Nephron progenitor cell (in vitro differentiated cells): ENCODE measurements around the gene COP1.
"Not testable (repeated sequence)": the region's sequence is repeated elsewhere in the genome, so short reads cannot be mapped to it uniquely, and the experiment has no call there.

Experiments used
- DNase-seq: peaks from one replicate; pipeline ENCODE4 v3.0.0; 2021
- H3K27ac Mint-ChIP-seq: 2 replicates; pipeline ENCODE4 v1.8.0; 2021; ENCODE audit warnings: mild to moderate bottlenecking, moderate library complexity, mixed read lengths
- H3K27me3 Mint-ChIP-seq: 2 replicates; pipeline ENCODE4 v1.8.0; 2021; ENCODE audit warnings: mild to moderate bottlenecking, low read depth, mixed read lengths; ENCODE audit not compliant: poor library complexity
- H3K36me3 Mint-ChIP-seq: 2 replicates; pipeline ENCODE4 v1.8.0; 2021; ENCODE audit warnings: low read depth, mixed read lengths
- H3K4me1 Mint-ChIP-seq: 2 replicates; pipeline ENCODE4 v1.8.0; 2021; ENCODE audit warnings: mixed read lengths
- H3K4me3 Mint-ChIP-seq: 2 replicates; pipeline ENCODE4 v1.8.0; 2021; ENCODE audit warnings: mild to moderate bottlenecking, moderate library complexity, mixed read lengths
- H3K9me3 Mint-ChIP-seq: 2 replicates; pipeline ENCODE4 v1.8.0; 2021; ENCODE audit warnings: mild to moderate bottlenecking, moderate library complexity, mixed read lengths
- CTCF ChIP-seq: fragments of 200-600 bp; sonication (generic); IDR thresholded peaks from 2 replicates; pipeline ENCODE4 v1.5.0; 2021; ENCODE audit warnings: antibody characterized with exemption

Gene COP1

GRCh38 chr1:176022574-176022973, 184.5 kb downstream of the COP1 start:
- DNase-seq: no peak
- Mint-ChIP-seq H3K27me3 (no peaks in the 10 kb centered on the region), H3K4me1 (no peaks in the 10 kb centered on the region), H3K36me3 (peaks cover 63% of the 10 kb centered on the region), H3K27ac (peak overlapping the region; percentile 70), H3K4me3 (no peak overlapping the region), H3K9me3 (no peaks in the 10 kb centered on the region)
- TF ChIP-seq CTCF: no peak

GRCh38 chr1:176017722-176018121, 189.4 kb downstream of the COP1 start:
- Mint-ChIP-seq H3K27ac (no peak overlapping the region), H3K4me3 (no peak overlapping the region), H3K4me1 (no peaks in the 10 kb centered on the region), H3K36me3 (peaks cover 48% of the 10 kb centered on the region), H3K9me3 (no peaks in the 10 kb centered on the region), H3K27me3 (no peaks in the 10 kb centered on the region)
- no peak for DNase-seq
- TF ChIP-seq CTCF: no peak

- DNase-seq: no peak
- Mint-ChIP-seq H3K4me3 (no peak overlapping the region), H3K4me1 (no peaks in the 10 kb centered on the region), H3K27ac (no peak overlapping the region), H3K36me3 (peaks cover 64% of the 10 kb centered on the region), H3K9me3 (peaks cover 42% of the 10 kb centered on the region), H3K27me3 (peaks cover 4% of the 10 kb centered on the region)
- TF ChIP-seq CTCF: no peak
These were observed 197.1 kb downstream of the COP1 start for GRCh38 chr1:176009951-176010350.

- DNase-seq, H3K4me1 Mint-ChIP-seq, H3K27me3 Mint-ChIP-seq, H3K27ac Mint-ChIP-seq, H3K4me3 Mint-ChIP-seq: not testable (repeated sequence)
- peaks cover 50% of the 10 kb centered on the region for H3K9me3 Mint-ChIP-seq
- peaks cover 64% of the 10 kb centered on the region for H3K36me3 Mint-ChIP-seq
These were observed 199.2 kb downstream of the COP1 start for GRCh38 chr1:176007756-176008389.

GRCh38 chr1:175994660-175995059, 212.4 kb downstream of the COP1 start:
- Mint-ChIP-seq H3K36me3 (peaks cover 77% of the 10 kb centered on the region), H3K9me3 (peaks cover 53% of the 10 kb centered on the region)
- DNase-seq, H3K27me3 Mint-ChIP-seq, H3K4me3 Mint-ChIP-seq, H3K27ac Mint-ChIP-seq, H3K4me1 Mint-ChIP-seq: not testable (repeated sequence)

- peaks cover 45% of the 10 kb centered on the region for H3K9me3 Mint-ChIP-seq
- DNase-seq, H3K27me3 Mint-ChIP-seq, H3K4me1 Mint-ChIP-seq, H3K4me3 Mint-ChIP-seq, H3K27ac Mint-ChIP-seq: not testable (repeated sequence)
- H3K36me3 Mint-ChIP-seq: peaks cover 78% of the 10 kb centered on the region
These were observed 214.3 kb downstream of the COP1 start for GRCh38 chr1:175992825-175993224.

- Mint-ChIP-seq H3K9me3 (peaks cover 39% of the 10 kb centered on the region), H3K36me3 (peaks cover 76% of the 10 kb centered on the region)
- H3K4me1 Mint-ChIP-seq, H3K4me3 Mint-ChIP-seq, DNase-seq, H3K27ac Mint-ChIP-seq, H3K27me3 Mint-ChIP-seq: not testable (repeated sequence)
These were observed 214.9 kb downstream of the COP1 start for GRCh38 chr1:175992202-175992601.

GRCh38 chr1:175984813-175985212, 222.3 kb downstream of the COP1 start:
- no peak for TF ChIP-seq CTCF
- Mint-ChIP-seq H3K27ac (no peak overlapping the region), H3K9me3 (peaks cover 47% of the 10 kb centered on the region), H3K4me3 (no peak overlapping the region), H3K27me3 (no peaks in the 10 kb centered on the region), H3K4me1 (no peaks in the 10 kb centered on the region), H3K36me3 (peaks cover 83% of the 10 kb centered on the region)
- no peak for DNase-seq
